GM12874 (cell line): Measurements from ENCODE around the gene HIP1.

Source experiments
- TF ChIP-seq, protein P1 (sequence below): IDR thresholded peaks from 2 replicates; pipeline ENCODE4 v1.5.1; 2011; ENCODE audit warnings: low read depth, mild to moderate bottlenecking, control low read depth, low read length, moderate library complexity; ENCODE audit not compliant: insufficient read depth

Gene HIP1

DNA sequence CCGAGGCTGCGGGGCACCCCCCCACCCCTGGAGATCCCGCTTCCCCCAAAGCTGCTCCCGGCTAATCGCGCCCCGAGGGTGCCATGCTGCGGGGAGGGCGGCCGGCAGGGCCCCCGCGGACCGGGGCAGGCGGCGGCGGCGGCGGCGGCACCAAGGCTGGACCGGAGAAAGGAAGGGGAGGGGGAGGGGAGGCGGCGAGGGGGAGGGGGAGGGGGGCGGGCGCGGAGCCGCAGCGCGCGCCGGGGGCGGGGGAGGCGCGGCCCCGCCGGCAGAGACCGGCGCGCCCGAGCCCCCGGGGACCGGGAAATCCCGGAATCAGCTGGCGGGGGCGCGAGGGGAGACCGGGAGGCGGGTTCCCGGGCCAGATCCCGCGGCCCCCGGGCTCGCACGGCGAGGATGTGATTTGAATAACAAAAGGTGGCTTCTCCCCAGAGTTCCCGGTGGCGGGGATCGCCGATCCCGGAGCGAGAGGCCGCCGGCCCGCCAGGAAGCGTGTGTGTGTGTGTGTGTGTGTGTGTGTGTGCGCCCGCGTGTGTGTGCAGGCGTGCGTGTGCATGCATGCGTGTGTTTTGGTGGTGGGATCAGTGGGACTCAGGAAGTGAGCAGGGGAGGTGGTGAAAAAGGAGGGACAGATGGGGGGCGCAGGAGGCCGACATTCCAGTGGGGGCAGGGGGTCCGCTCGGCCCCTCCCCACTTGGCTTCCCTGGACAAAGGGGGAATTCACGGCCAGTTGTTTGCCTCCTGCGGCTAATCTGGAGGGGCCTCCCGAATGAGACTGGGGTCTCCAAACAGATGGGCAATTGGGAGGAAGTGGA is 99.5 kb downstream of the HIP1 start:
- TF ChIP-seq, protein P1, sequence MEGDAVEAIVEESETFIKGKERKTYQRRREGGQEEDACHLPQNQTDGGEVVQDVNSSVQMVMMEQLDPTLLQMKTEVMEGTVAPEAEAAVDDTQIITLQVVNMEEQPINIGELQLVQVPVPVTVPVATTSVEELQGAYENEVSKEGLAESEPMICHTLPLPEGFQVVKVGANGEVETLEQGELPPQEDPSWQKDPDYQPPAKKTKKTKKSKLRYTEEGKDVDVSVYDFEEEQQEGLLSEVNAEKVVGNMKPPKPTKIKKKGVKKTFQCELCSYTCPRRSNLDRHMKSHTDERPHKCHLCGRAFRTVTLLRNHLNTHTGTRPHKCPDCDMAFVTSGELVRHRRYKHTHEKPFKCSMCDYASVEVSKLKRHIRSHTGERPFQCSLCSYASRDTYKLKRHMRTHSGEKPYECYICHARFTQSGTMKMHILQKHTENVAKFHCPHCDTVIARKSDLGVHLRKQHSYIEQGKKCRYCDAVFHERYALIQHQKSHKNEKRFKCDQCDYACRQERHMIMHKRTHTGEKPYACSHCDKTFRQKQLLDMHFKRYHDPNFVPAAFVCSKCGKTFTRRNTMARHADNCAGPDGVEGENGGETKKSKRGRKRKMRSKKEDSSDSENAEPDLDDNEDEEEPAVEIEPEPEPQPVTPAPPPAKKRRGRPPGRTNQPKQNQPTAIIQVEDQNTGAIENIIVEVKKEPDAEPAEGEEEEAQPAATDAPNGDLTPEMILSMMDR = no peak

DNA sequence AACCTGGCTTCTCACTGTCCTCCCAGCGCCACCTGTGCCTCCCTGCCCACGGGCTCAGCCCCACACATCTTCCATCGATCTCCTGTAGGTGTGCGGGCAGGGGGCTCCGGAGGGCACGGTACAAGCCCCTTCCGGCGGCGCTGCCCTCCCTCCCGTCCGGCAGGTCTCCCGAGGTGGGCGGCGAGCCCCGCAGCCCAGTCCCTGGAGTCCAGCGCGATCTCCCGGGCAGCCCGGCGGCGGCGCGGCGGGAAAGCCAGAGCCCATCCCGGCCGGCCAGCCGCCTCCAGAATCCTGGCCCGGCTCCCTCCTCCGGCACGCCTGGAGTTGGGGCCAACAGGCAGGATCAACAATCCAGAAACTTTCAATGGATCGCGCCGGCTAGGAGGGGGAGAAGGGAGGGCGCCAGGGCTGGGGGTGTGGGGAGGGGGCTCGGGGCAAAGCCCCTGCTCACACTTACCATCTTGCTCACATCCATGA is 100.1 kb downstream of the HIP1 start:
- TF ChIP-seq, protein P1 = no peak

DNA sequence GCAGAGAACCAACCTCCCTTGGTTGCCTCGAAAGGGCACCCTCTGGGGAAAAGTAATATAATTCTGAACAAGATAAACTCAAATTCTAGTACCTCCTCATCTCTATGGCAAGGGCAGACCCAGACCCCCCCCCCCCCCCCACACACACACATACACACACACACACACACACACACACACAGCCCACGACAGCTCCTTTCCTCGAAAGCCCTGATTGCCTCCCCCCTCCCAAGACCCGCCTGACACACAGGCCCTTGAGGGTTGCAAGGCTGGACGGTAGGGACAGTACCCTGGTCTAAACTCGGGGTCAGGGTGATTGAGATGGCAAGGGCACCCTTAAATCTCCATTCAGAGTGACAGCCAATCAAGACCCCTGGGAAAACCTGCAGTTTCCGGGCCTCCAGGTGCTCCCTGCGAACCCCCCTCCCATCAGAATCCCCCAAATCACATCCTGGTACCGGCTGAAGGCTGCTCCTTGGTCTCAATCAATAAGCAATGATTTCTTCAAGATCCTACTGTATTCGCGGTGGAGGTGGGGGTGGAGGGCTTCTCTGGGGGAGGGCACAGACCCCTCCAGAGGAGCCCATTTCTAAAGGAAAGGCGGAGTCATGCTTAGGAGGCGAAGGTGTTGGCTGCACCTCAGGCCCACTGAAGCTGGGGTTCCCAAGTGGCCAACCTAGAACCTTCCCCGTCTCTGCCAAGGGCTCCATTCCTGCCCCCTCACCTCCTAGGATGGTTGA is 100.7 kb downstream of the HIP1 start:
- TF ChIP-seq, protein P1 = no peak

DNA sequence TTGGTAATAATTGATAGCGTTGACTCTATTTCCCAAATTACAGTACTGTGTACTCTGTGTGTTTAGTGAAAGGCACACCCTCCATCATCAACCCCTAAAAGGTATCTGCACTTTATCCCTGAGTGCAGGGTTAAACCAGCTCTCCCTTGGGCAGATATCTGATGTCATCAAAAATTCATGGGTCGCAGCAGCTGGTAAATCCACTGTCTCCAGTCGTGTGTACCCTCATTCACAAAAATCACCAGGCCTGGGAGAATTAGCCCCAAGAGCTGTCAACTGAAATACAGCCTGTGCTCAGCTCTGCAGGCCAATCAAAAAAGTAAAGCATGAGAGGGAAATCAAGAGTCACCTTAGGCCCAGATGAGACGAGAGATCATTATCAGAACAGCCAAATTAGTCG is 103.7 kb downstream of the HIP1 start:
- TF ChIP-seq, protein P1 = no peak

DNA sequence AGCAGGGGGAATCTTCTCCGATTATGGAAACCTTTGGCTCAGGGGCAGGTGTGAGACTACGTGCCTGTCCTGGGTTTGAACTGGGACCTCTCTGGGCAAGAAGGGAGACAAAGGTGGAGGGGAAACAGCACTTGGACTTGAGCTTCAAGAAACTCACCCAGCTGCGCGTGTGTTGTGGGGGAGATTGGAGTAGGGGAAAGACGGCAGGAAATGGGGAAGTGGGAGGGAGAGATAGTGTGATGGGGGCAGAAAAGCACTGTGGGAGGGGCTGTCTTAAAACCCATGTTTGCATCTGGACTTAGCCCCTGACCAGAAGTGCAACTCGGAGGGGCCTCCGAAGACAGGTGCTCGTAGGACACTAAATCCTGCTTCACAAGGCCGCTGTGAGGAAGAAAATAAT is 107.0 kb downstream of the HIP1 start:
- TF ChIP-seq, protein P1 = no peak

DNA sequence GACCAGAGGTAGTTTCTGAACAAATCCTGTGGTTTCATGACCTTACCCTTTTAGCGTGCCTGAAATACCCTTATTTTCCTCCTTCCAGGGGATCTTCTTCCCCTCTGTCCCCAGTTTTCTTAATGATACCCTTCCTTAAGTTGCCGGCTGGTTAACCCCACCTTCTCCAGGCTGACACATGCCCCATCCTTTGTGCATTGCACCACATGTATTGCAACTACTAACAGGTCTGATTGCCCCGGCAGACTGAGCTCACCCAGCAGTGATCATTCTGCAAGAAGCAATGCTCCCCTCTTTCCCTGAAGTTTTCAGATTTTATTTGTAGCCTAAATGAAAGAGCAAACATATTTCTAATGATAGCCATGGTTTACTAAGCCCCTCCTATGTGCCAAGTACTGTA is 108.2 kb downstream of the HIP1 start:
- TF ChIP-seq, protein P1 = no peak

DNA sequence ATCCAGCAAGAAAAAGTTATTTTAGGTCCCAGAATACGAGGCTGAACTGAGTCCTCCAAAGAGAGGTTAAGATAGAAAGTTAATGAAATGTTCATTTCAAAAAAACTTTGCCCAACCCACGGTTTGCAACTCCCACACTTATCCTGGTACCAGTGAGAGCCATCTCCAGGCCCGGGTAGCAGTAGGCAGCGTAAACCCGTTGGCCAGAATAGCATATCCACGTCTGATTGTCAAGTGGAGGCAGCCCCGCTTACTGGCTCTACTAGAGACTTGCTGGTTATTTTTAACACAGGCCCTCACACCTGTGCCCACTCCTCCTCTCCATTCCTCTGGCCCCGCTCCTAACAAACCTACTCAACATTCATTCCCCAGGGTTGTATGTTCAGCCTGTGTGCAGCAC is 109.7 kb downstream of the HIP1 start:
- TF ChIP-seq, protein P1 = no peak
